GM19397 (cell line): ENCODE results near the gene BRSK2.
"Not testable (repeated sequence)": the region's sequence is repeated elsewhere in the genome, so short reads cannot be mapped to it uniquely, and the experiment has no call there.

ENCODE experiments used
- ATAC-seq: cut with Tn5 transposase; IDR thresholded peaks from one replicate; pipeline ENCODE4 v1.9.1; 2021; ENCODE audit warnings: mild to moderate bottlenecking, moderate library complexity; ENCODE audit not compliant: unreplicated experiment

The BRSK2 gene

DNA sequence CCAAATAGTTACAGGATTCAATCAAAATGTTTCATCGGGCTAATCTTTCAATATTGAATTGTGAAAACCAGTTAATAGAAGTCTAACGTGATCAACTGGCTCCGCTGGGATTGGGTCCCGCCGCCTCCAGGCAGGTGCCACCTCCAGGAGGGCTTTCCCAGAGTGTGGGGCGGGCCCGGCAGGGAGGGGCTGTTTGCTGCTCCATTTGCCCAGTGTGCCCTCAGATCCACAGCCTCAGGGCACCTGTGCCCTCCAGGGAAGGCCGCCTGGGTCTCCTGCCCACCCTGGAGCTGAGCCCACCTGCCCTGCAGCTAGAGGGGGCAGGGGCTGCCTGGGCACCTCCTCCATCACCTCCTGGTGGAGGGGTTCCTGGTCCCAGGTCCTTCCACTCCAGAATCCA is 17.9 kb downstream of the BRSK2 start:
- ATAC-seq: no peak

DNA sequence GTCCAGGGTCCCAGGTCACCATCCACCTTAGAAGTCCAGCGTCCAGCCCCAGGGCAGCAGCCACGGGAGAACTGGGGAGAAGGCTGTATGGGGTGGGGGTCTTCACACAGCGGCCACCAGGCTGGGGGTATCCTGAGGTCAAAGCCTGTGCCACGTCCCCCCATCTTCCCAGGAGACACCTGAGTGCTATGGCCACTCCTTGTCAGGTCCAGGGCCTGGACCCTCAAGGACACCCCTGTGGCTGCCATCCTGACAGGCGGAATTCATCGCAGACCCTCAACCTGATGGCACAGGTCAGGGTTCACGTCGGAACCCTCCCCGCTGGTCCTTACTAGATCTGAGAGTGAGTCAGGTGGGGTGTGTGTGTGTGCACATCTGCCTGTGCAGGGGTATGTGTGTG is 18.6 kb downstream of the BRSK2 start:
- ATAC-seq: no peak

DNA sequence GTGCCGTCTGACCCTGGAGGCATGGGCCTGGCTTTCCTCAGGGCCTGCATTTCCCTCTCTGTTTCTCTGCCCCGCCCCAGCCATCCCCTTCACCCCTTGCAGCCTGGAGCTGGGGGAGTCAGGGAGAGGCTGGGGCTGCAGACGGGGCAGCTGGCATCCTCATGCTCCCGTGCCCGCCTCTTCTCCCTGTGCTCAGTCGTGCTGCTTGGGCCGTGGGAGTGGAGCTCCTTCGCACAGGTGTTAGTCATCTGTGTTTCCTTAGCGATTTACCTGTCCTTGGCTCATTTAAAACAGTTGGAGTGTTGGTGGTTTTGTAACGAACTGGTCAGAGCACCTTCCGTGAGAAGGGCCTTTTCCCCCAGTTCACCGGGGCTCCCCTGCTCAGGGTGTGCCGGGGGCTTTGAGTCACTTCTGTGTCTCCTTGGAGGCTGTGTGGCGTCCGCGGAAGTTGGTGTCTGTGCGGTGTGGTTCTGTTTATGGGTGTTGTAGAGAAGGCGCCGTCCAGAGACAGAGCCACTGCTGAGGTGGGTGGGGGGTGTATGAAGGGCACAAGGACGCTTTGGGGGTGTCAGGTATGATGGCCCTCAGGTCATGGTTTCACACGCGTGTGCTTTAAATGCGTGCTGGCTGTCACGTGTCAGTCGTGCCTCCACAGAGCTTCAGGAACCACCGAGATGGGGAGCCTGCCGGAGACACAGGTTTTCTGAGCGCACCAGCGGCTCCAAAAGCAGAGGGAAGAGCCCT is 19.5 kb downstream of the BRSK2 start:
- no peak for ATAC-seq

DNA sequence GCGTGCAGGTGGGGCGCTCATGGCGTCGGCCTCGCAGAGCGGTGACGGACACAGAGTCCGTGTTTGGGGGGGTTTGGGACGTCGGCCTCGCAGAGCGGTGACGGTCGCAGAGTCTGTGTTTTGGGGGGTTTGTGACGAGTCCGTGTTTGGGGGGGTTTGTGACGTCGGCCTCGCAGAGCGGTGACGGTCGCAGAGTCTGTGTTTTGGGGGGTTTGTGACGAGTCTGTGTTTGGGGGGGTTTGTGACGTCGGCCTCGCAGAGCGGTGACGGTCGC is 20.1 kb downstream of the BRSK2 start:
- not testable (repeated sequence) for ATAC-seq

DNA sequence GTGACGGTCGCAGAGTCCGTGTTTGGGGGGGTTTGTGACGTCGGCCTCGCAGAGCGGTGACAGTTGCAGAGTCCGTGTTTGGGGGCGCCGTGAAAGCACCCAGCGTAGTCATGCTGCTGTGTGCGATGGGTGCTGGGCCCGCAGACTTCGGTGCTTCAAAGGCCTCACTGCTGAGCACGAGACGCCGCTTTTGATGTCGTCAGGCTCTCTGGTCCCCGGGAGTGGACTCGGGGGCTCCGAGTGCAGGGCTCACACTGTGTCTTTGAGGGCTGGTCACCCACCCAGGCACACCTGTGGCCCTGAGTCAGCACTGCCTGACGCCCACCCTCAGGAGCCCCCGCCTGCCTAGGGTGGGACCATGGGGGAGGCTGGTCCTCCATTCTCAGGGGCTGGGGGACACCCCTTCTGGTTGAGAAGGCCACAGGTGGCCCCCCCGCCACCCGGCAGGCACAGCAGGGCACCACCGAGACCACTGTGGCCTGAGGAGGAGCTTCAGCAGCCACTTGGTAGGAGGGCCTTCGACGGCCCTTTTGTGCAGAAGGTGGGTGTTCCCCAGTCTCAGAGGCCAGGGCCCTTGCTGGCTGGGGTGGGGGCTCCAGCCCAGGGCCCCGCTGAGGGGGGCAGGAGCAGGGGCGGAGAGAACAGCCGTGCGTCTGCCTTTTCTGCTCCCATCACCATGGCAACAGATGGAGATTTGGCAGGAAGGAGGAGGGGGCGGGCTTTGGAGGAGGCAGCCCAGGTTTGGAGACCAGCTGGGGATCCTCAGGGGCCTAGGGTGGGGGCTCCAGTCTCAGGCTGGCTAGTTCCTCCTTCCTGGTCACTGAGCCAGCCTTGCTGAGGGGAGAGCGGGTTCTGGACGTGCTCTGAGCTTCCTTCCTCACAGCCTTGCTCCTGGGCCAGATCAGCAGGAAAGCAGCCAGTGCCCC is 20.9 kb downstream of the BRSK2 start:
- ATAC-seq: no peak

DNA sequence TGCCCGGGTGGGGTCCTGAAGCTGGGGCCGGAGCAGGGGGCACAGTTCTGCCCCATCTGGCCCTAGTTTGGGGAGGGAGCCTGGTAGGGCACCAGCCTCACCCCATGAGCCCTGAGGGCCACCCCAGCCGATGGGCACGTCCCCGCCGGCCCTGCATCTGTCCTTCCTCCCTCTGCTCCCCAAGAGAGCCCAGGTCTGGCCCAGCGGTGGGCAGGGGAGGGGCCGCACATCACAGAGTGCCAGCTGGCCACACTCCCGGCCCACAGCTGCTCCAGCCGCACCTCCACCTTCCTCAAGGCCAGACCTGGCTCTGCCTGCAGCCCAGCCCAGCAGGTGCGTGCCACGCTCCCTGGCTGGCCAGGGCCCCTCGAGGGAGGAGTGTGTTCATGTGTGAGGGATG is 21.6 kb downstream of the BRSK2 start:
- no peak for ATAC-seq

DNA sequence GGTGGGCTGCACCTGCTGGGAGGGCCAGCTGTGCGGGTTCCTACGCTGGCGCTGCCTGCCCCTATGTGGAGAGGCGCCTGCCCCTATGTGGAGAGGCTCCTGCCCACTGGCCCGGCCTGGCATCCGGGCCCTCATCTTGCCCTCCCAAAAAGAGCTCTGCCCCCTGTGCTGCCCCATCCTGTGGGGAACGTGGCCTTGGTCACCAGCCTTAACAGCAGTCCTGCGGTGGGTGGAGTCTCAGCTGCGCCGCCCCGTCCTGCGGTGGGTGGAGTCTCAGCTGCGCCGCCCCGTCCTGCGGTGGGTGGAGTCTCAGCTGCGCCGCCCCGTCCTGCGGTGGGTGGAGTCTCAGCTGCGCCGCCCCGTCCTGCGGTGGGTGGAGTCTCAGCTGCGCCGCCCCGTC is 22.0 kb downstream of the BRSK2 start:
- ATAC-seq: not testable (repeated sequence)

DNA sequence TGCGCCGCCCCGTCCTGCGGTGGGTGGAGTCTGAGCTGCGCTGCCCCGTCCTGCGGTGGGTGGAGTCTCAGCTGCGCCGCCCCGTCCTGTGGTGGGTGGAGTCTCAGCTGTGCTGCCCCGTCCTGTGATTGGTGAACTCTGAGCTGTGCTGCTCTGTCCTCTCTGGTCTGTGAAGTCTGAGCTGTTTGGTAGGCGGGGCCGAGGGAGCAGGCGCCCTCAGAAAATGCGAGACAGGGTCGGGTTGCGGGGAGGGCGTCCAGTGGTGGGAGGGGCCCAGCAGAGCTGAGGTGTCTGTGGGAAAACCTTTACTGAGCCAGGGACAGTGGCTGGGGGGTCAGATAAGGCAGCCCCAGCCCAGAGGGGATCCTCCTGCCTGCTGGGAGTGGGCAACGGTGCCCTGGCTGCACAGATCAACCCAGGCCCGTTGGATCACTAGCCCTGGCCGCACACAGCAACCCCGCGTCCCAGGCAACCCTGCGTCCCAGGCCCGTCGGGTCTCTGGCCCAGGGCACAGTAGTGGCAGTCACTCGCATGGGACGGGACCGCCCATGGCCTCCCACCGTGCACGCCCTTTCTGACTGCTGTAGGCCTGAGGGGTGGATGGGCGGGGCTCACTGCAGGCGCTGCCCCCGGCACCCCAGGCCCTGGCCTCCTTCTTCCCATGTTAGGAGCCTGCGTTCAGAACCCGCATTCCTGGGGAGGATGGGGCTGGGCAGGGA is 22.8 kb downstream of the BRSK2 start:
- no peak for ATAC-seq

DNA sequence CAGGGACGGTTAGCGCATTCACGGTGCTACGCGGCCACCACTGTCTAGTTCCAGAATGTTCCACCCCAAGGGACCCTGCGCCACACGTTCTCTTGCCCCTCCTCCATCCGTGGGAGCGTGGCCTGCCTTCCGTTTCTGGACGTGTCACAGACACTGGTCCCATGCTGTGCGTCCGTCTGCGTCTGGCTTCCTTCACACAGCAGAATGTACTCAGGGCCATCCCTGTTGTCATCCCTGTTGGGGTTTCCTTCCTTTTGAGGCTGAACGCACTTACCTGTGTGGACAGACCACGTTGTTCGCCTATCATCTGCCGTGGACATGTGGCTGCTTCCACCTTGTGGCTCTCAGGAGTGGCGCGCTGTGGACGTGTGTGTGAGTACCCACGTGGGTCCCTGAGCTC is 24.9 kb downstream of the BRSK2 start:
- ATAC-seq: no peak

DNA sequence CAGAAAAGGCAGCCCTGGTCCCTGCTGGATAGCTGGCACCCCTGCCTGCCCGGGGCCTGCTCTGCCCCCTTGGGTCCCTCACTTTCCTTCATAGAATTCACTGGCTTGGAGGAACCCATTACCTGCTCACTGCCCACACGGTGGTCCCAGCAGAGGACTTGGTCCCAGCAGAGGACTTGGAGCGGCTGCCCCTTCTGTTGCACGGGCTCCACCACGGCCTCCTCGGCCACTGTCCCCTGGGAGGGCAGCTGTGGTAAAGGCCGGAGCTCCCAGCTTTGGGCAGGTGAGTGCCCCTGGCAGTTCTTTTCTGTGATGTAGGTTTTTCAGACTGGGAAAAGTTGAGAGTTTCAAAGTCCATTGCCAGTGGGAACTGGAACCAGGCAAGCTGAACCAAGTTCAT is 25.9 kb downstream of the BRSK2 start:
- ATAC-seq: no peak

DNA sequence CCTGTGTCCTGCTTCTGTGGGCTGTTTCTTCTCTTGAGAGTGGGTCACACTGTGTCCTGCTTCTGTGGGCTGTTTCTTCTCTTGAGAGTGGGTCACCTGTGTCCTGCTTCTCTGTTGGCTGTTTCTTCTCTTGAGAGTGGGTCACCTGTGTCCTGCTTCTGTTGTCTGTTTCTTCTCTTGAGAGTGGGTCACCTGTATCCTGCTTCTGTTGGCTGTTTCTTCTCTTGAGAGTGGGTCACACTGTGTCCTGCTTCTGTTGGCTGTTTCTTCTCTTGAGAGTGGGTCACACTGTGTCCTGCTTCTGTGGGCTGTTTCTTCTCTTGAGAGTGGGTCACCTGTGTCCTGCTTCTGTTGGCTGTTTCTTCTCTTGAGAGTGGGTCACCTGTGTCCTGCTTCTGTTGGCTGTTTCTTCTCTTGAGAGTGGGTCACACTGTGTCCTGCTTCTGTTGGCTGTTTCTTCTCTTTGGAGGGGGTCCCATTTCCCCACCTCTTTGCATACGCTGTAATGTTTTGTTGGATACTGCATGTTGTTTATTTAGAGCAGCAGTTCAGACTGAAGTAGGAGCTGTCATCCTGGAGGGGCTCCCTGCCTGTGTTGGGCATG is 28.6 kb downstream of the BRSK2 start:
- ATAC-seq: not testable (repeated sequence)

DNA sequence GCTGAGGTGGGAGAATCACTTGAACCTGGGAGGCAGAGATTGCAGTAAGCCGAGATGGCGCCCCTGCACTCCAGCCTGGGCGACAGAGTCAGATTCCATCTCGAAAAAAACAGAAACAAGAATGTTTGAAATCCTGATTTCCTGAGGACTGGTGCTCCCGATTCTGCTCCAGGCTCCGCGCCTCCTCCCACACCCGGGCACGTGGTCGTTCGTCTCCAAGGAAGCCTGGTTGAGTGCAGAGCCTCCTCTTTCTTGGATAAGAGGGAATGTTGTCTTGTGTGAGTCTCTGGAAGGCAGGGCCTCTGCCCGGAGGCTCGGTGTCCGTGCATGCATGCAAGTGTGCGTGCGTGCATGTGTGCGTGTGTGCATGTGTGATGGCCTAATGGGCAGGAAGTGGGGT is 30.1 kb downstream of the BRSK2 start:
- no peak for ATAC-seq

DNA sequence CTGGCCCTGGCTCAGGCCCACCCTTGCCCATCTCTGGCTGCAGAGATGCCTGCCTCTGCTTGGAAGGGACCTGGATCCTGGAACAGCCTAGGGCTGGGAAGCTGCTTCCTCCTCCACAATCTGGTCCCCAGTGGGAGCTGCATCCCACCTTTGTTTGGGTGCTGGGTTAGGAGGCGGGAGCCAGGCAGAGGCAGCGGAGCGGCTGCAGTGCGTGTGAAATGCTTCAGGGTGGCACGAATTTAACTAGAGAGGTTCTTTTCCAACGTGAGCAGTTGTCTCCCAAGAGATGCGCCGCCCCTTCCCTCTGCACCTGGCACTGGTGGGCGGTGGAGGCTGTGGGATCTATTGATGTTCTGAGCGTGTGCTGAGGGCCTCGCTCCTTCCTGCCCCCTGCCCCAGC is 31.6 kb downstream of the BRSK2 start:
- no peak for ATAC-seq

DNA sequence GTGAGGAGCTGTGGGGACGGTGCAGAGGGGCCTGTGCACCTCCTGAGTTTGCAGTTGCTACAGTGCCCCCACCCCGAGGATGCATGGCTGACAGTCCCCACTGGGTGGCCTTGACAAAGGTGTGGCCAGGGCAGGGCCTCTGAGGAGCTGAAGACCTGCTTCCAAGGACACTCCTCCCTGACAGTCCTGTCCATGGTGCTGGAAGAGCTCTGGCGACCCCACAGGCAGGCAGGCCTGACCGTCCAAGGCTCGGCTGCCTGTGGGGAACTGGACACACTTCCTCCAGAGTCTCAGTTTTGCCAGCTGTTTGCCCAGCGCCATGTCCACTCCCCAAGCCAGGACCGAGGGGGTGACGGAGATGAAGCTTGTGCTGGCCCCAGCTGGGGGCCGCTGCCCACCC is 32.7 kb downstream of the BRSK2 start:
- no peak for ATAC-seq

DNA sequence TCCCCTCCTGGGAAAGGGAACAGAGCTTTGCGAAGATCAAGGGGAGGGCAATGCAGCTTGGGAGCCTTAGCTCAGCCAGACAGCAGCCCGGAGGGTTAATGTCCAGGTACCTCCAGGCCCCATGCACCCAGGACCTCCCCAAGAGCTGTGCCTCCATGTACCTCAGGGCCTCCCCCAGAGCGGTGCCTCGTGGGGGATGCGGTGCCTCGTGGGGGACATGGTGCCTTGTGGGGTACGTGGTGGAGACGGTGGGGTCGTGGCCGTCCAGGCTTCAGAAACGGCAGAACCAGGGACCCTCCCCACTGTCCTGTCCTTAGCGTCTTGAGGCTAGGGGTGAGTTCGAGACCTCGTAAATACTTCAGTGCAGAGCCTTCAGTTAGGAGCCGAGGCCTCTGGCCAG is 33.2 kb downstream of the BRSK2 start:
- no peak for ATAC-seq

DNA sequence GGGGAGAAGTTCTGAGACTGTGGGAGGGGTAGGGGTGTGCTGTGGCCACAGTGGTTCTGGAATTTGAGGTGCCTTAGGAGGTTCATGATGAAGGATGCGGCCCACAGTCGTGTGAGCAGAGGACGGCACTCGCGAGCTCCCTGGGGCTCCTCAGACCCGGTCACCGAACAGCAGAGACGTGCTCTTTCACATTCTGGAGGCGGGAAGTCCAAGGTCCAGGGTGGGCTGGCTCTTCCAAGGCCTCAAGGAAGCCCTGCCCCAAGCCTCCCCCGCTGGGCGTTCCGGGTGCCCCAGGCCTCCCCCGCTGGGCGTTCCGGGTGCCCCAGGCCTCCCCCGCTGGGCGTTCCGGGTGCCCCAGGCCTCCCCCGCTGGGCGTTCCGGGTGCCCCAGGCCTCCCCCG is 33.7 kb downstream of the BRSK2 start:
- not testable (repeated sequence) for ATAC-seq

DNA sequence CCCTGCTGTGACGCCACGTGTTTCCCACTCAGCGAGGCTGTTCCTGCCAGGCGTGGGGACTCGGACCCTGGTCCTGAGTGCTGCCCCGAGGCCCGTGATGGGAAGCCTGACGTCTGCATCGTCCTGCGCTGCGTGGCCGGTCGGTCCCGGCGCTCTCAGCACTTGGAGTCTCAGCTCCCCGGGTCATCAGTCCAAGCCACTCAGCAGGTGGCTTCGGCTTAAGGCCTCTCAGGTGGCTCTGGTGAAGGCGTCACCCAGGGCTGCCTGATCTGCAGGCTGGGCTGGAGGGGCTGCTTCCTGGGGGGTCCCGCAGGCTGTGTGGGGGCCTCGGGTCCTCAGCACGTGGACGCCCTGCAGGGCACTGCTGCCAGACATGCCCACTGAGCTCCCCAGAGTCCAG is 35.3 kb downstream of the BRSK2 start:
- no peak for ATAC-seq

DNA sequence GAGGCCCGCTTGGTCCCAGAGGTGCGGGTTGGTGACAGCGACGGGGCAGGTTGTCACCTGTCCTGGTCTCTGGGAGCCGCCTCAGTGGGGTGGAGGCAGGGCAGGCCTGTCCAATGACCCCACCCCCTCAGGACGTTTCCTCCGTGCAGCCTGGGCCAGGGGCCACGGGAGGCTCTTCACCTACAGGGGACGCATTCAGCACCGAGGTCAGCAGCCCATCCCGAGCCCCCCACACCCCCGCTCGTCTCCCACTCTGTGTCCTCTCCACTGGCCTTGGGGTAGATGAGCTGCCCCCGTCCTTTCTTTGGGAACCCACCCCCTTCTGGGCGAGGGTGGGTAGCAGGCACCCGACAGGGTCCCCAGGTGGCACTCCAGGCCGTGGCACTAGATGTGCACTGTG is 35.7 kb downstream of the BRSK2 start:
- ATAC-seq: no peak

DNA sequence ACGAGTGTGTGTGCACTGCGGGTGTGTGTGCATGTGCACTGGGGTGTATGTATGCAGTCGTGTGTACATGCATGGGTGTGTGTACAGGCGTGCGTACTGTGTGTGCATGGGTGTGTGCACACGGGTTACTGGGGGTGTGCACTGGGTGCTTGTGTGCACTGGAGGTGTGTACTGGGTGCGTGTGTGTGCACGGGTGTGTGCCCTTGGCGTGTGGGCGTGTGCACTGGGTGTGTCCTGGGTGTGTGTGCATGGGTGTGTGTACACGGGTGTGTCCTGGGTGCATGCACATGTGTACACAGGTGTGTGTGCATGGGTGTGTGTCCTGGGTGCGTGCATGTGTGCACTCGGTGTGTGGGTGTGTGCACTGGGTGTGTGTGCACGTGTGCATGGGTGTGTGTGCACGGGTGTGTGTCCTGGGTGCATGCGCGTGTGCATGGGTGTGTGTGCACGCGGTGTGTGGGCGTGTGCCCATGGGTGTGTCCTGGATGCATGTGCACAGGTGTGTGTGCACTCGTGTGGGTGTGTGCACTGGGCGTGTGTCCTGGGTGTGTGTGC is 39.1 kb downstream of the BRSK2 start:
- ATAC-seq: no peak

DNA sequence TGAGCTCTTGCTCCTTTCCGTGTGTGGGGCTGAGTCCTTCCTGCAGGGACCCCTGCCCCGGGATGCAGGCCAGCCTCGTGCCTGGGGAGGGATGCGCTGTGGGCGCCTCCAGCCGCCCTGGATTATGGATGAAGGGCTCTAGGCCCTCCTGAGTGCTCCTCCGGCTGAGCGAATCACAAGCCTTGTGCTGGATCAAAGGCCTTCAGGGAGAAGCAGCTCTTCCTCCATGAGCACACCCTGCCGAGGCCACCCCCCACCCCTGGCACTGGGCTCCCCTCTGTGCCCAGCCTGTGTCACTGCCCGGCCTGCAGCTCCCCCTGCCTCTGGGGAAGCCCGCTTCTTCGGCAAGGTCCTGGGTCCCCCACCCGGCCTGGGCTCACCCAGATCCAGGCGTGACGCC is 43.8 kb downstream of the BRSK2 start:
- no peak for ATAC-seq

DNA sequence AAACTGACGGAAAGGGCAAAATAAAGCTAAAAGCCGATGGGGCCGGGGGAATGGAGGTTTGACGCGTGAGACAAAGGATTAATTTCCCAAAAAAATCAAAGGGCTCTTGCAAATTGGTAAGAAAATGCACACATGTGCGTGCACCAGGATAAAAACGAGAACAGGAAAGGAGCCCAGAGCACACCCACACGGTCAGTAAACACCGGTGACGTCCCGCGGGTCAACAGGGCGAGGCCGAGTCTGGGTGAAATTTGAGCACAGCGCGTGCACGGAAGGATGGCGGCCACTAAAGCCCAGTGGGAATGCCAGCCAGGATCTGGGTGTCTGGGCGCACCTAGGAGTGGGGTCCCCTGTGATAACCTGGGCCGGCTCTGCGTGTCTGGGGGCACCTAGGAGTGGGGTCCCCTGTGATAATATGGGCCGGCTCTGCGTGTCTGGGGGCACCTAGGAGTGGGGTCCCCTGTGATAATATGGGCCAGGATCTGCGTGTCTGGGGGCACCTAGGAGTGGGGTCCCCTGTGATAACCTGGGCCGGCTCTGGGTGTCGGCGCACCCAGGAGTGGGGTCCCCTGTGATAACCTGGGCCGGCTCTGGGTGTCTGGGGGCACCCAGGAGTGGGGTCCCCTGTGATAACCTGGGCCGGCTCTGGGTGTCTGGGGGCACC is 44.4 kb downstream of the BRSK2 start:
- no peak for ATAC-seq
